ENCODE measurements around the gene CSH2. TPM values are rescaled to one million over a fixed set of nuclear protein-coding genes. Genes with fewer than 3 reads are reported as not detected.
"Not testable (repeated sequence)": the region's sequence is repeated elsewhere in the genome, so short reads cannot be mapped to it uniquely, and the experiment has no call there.

CSH2 gene
- total and polyA plus RNA-seq, 7 donors, result not detected

DNA sequence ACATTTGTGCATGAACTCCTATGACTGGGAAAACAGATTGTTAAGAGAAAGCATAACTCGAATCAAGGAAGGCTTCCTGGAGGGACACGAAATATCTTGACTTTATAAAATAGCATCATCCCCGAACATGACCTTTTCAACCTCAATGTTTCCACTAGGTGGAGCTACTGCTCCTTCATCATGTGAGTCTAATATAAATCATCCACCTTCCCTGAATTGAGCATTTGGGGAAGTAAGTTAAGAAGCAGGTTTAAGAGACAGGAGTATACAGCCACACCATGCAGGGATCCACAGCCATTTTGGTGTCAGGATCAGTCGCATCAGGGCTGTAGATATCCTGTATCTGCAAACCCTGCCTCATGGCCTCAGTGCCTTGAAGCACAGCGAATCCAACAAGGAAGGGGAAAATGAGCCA, 30.3 kb upstream of the CSH2 start:
- 31 to 40% (median 38%) methylated on average over 5 of the region's 5 CpGs for WGBS, 3 donors
- intact Hi-C loops (cut with DNase I), result loop anchor here in 1 of 2 donors (5.0 kb wide), 1 partner anchor 234 kb away; no protein-coding TSS in a partner anchor
- not testable (repeated sequence) for H3K4me1 ChIP-seq; H3K9me3 ChIP-seq; H3K27me3 ChIP-seq (ENCODE audit: insufficient read depth in 3 of 3, low read length in 2 of 3); H3K4me3 ChIP-seq; H3K36me3 ChIP-seq (ENCODE audit: insufficient read depth in 1 of 2, low read depth in 1 of 2); H3K27ac ChIP-seq; DNase-seq
- peak in 3 of 4 donors; percentile 24 to 56 (median 36) for ATAC-seq
- TF ChIP-seq, protein P1, sequence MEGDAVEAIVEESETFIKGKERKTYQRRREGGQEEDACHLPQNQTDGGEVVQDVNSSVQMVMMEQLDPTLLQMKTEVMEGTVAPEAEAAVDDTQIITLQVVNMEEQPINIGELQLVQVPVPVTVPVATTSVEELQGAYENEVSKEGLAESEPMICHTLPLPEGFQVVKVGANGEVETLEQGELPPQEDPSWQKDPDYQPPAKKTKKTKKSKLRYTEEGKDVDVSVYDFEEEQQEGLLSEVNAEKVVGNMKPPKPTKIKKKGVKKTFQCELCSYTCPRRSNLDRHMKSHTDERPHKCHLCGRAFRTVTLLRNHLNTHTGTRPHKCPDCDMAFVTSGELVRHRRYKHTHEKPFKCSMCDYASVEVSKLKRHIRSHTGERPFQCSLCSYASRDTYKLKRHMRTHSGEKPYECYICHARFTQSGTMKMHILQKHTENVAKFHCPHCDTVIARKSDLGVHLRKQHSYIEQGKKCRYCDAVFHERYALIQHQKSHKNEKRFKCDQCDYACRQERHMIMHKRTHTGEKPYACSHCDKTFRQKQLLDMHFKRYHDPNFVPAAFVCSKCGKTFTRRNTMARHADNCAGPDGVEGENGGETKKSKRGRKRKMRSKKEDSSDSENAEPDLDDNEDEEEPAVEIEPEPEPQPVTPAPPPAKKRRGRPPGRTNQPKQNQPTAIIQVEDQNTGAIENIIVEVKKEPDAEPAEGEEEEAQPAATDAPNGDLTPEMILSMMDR (IDR thresholded peaks at IDR 0.05), result peak; percentile 42

DNA sequence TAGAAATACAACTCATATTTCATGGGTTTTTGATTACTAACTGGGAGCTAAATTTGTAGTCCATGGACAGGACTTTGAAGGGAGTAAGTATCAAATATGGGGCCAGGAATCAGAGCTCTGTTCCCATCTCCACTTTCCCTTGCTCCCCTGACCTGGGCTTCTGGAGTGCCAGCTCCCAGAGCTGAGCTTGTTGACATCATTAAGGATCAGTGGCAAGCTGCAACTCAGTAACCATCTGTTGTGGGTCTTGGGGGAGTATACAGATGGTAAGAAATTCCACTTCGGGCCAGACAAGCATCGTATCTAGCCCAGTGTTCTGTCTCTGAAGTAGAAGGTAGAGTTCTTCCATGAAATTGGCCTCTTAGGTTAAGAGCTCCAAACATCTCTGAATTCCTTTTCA, 28.5 kb upstream of the CSH2 start:
- not testable (repeated sequence) for H3K36me3 ChIP-seq (ENCODE audit: insufficient read depth in 1 of 2, low read depth in 1 of 2); ATAC-seq; H3K4me3 ChIP-seq; H3K27ac ChIP-seq; H3K27me3 ChIP-seq (ENCODE audit: insufficient read depth in 3 of 3, low read length in 2 of 3); H3K9me3 ChIP-seq; DNase-seq; H3K4me1 ChIP-seq
- 47 to 60% (median 53%) methylated on average over 2 of the region's 2 CpGs for WGBS, 3 donors
- intact Hi-C loops (cut with DNase I), result loop anchor here in 1 of 2 donors (5.0 kb wide), 1 partner anchor 235 kb away; no protein-coding TSS in a partner anchor

DNA sequence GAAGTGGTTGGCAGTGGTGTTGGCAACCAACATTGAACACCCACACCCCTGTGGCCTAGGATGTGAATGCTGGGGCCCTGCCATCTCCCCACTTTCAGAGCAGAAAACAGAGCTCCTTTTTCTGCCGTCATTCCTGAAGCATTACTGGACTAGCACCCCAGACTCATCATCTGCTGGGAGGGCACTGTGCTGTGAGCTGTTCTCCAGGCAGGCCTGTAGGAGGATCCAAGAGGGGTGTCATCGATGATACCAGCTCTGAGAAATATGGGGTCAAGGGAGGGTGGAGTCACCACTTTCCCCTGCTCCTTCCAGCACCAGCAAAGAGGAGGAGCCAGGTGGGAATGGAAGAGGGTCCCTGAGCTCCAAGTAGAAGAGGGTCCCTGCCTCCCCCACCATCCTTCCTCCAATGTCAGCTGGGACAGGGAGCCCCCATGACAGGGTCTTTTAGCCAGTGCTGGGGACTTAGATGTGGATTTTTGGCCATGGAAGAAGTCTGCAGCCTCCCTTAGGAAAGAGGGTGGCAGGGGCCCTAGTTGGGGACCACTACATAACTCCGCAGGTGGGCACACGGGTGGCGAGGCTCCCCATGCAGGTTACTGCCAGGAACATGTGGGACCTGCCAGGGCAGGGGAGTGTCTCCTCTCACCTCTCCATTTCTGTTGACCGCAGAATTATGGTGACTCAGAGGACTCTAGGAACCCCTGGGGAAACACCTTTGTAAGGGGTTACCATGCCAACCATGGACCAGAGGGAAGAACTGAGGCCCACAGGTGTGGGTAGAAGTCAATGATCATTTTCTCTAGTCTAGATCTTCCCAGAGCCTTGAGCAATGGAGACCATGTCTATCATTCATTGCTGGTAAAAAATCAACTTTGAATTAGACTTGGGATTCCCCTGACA, 25.7 kb upstream of the CSH2 start:
- intact Hi-C loops (cut with DNase I); H3K4me3 ChIP-seq; H3K27me3 ChIP-seq (ENCODE audit: insufficient read depth in 3 of 3, low read length in 2 of 3); H3K36me3 ChIP-seq (ENCODE audit: insufficient read depth in 1 of 2, low read depth in 1 of 2); ATAC-seq; H3K4me1 ChIP-seq; DNase-seq; H3K27ac ChIP-seq; H3K9me3 ChIP-seq: not testable (repeated sequence)
- WGBS, 3 donors, result 86 to 95% (median 90%) methylated on average over 6 of the region's 6 CpGs

DNA sequence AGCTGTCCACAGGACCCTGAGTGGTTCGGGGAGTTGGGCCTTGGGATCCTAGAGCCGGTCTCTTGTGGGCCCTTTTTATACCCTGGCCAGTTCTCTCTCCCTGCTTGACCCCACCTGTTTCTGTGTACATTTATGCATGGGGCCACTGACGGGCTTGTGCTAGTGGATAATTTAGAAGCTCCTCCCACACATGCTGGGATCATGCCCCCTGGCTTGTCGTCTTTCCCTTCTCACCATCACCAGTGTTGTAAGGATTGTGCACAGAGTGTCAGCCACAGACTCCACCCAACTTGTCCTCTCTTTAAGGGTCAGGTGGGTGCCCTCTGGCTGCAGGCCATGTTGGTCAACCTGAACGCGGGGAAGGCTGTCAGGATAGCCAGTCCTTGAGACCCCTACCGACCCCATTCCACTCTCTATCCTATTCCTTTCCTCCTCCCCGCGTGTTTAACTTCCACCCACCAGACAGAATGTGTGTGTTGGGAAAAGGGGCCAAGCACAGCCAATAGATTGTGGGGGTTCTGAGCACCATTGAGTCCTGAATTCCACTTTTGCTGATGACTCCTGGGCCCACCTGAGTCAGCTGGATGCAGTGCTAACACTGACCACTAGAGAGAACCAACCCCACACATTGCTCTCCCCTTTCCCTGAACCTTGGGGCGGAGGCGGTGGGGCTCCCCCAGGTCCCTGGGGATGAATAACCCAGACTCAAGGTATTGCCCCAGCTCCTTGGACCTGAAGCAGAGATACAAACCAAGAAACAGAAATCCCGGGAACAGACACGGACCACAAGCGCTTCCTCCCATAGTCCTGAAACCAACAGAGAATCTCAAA, 23.3 kb upstream of the CSH2 start, which contains the start of gene CSH1:
CSH1 (minus strand) TSS at position 51 of the 831 bp plus-strand sequence. CDS start 63 bp downstream, outside the sequence.
- H3K4me3 ChIP-seq; H3K27me3 ChIP-seq (ENCODE audit: insufficient read depth in 3 of 3, low read length in 2 of 3); DNase-seq; H3K9me3 ChIP-seq; H3K36me3 ChIP-seq (ENCODE audit: insufficient read depth in 1 of 2, low read depth in 1 of 2); H3K4me1 ChIP-seq; ATAC-seq; intact Hi-C loops (cut with DNase I); H3K27ac ChIP-seq: not testable (repeated sequence)
- 84 to 87% (median 87%) methylated on average over 8 to 9 of the region's 14 CpGs for WGBS, 3 donors

DNA sequence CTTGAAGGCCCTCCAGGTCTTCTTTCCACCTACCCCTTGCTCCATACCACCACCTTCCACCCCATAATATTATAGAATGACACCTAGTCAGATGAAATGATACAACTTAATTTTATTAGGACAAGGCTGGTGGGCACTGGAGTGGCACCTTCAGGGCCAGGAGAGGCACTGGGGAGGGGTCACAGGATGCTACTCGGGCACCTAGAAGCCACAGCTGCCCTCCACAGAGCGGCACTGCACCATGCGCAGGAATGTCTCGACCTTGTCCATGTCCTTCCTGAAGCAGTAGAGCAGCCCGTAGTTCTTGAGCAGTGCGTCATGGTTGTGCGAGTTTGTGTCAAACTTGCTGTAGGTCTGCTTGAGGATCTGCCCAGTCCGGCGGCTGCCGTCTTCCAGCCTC, 21.3 kb upstream of the CSH2 start:
- H3K4me3 ChIP-seq; intact Hi-C loops (cut with DNase I); H3K9me3 ChIP-seq; H3K27me3 ChIP-seq (ENCODE audit: insufficient read depth in 3 of 3, low read length in 2 of 3); H3K36me3 ChIP-seq (ENCODE audit: insufficient read depth in 1 of 2, low read depth in 1 of 2); ATAC-seq; DNase-seq; H3K4me1 ChIP-seq; H3K27ac ChIP-seq: not testable (repeated sequence)
- WGBS, 3 donors, result 91 to 95% (median 94%) methylated on average over 4 to 10 of the region's 10 CpGs

DNA sequence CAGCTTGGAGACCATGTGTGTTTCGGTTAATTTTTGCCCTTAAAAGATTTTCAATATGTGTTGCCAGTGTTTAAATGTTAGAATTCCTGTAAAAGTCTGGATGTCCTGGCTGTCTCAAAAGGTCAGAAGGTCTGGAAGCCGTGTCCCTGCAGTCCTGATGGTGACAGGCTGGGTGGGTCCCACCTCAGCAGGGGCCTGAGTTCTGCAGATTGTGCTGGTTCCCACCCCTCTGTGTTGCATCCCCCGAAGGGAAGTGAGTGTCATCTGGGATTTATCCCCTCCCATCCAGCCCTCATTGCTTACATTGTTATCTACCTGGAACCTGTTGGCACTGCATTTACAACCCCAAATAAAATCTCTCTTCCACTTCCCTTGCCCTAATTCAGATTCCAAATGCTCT, 20.5 kb upstream of the CSH2 start:
- 56 to 64% (median 62%) methylated on average over 3 of the region's 3 CpGs for WGBS, 3 donors
- intact Hi-C loops (cut with DNase I); DNase-seq; H3K9me3 ChIP-seq; H3K4me1 ChIP-seq; H3K27me3 ChIP-seq (ENCODE audit: insufficient read depth in 3 of 3, low read length in 2 of 3); H3K27ac ChIP-seq; H3K4me3 ChIP-seq; H3K36me3 ChIP-seq (ENCODE audit: insufficient read depth in 1 of 2, low read depth in 1 of 2); ATAC-seq: not testable (repeated sequence)

DNA sequence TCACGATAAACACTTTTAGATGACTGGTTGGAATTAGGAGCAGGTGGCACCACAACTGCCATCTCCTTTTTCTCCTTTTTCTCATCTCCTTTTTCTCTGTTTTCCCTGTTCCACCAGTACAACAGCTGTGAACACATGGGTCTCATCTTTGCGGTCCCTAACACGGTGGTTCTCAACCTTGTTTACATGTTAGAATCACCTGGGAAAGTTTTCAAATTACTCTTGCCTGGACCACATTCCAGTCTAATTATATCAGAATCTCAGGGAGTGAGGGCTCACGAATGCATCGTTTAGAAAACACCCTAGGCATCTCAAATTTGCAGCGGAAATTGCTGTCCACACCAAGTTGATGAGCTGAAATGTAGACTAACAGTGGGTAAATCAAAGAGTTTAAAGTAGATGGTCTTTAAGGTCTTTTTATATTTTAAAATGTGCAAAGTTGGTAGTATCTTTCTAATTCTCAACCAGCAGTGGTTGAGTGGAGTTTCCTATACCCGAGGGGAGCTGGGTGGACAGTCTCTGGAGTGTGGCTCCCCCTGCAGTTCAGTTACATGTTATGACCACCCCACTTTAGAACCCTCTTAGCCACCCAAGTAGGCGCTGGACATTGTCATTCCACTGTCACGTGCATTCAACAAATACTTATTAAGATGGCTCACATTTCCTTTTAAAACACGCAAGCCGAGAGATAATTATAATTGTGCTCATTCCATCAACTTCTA, 19.0 kb upstream of the CSH2 start:
- H3K4me3 ChIP-seq; intact Hi-C loops (cut with DNase I); H3K27me3 ChIP-seq (ENCODE audit: insufficient read depth in 3 of 3, low read length in 2 of 3); DNase-seq; H3K27ac ChIP-seq; ATAC-seq; H3K36me3 ChIP-seq (ENCODE audit: insufficient read depth in 1 of 2, low read depth in 1 of 2); H3K4me1 ChIP-seq; H3K9me3 ChIP-seq: not testable (repeated sequence)
- 54 to 59% (median 55%) methylated on average over 11 of the region's 11 CpGs for WGBS, 3 donors
